NCI-H2196 treated with DMSO at 0.1 percent for 48 hours (cell line): ENCODE data around the gene HLA-C.
"Not testable (repeated sequence)": the region's sequence is repeated elsewhere in the genome, so short reads cannot be mapped to it uniquely, and the experiment has no call there.

ENCODE experiments used
- DNase-seq: peaks from one replicate; lab custom pipeline; 2025; ENCODE audit not compliant: unreplicated experiment; lab: John Stamatoyannopoulos, UW

The HLA-C gene

DNA sequence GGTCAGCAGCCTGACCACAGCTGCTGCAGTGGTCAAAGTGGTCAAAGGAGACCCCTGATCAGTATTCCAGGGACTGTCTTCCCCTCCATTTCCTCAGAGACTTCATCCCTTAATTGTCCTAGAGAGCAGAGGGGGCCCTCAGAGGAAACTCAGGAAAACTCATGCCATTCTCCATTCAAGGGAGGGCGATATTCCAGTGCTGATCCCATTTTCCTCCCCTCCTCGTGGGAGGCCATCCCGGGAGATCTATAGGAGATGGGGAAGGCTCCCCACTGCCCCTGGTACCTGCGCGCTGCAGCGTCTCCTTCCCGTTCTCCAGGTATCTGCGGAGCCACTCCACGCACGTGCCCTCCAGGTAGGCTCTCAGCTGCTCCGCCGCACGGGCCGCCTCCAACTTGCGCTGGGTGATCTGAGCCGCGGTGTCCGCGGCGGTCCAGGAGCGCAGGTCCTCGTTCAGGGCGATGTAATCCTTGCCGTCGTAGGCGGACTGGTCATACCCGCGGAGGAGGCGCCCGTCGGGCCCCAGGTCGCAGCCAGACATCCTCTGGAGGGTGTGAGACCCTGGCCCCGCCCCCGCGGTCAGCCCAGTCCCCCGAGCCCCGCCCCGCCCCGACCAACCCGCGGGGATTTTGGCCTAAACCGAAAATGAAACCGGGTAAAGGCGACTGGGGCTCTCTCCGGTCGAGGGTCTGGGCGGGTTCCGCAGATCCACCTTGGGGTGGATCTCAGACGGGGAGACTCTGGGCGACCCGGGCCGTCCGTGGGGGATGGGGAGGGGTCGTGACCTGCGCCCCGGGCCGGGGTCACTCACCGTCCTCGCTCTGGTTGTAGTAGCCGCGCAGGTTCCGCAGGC is 878 bp downstream of the HLA-C start:
- peak; percentile 41 for DNase-seq

DNA sequence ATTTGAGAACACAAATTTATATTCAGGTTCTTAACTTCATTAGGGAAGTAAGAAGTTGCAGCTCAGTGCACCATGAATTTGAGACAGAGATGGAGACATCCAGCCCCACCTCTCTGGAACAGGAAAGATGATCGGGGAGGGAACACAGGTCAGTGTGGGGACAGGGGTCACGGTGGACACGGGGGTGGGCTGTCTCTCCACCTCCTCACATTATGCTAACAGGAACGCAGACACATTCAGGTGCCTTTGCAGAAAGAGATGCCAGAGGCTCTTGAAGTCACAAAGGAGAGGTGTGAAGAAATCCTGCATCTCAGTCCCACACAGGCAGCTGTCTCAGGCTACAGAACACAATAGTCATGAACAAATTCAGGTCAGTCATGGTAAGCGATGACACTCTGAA is 3.1 kb downstream of the HLA-C start:
- no peak for DNase-seq

DNA sequence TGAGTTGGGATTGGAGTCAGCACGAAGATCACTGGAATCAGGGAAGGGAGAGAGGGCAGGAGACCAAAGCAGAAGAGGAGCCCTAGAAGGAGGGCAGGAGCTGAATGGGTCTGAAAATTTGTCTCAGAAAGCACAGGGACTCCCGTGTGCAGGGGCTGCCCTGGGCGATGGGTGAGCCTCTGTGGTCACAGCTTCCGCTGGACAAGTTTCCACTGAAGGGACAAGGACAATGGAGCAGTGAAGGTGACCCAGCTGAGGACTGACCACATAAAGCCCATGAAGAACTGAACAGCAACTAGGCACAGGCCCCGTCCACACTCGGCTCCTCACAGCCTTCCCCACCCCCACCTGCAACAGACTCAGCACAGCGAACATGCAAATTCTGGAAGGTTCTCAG is 3.5 kb downstream of the HLA-C start:
- no peak for DNase-seq

DNA sequence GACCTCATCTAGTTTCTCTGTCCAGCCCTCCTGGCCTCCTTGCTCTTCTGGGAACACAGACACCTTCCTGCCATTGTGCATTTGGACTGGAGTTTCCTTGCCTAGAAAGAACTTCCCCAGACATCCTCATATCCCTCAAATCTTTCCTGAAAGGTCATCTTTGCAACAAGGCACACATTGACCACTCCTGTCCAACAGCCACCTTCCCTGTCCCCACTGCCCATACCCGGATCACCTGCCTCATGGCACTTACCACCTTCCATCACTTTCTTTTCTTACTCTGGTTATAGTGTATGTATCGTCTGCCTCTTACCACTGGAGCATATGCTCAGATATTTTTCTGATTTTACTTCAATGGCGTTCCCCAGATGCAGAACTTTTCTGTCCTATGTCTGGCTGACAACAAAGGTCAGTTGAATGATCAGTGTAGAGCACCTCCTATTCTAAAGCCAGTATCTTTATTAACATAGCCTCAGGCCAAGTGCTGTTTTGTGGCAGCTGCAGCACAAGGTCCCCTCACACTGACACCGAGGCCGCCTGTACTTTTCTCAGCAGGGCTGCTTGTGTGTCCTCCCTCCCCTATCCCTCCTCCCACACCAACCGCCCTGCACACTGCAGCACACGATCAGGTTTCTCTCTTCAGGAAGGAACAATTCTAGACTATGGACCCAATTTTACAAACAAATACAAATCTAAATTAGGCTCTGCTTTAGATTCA is 4.1 kb downstream of the HLA-C start:
- DNase-seq = no peak

DNA sequence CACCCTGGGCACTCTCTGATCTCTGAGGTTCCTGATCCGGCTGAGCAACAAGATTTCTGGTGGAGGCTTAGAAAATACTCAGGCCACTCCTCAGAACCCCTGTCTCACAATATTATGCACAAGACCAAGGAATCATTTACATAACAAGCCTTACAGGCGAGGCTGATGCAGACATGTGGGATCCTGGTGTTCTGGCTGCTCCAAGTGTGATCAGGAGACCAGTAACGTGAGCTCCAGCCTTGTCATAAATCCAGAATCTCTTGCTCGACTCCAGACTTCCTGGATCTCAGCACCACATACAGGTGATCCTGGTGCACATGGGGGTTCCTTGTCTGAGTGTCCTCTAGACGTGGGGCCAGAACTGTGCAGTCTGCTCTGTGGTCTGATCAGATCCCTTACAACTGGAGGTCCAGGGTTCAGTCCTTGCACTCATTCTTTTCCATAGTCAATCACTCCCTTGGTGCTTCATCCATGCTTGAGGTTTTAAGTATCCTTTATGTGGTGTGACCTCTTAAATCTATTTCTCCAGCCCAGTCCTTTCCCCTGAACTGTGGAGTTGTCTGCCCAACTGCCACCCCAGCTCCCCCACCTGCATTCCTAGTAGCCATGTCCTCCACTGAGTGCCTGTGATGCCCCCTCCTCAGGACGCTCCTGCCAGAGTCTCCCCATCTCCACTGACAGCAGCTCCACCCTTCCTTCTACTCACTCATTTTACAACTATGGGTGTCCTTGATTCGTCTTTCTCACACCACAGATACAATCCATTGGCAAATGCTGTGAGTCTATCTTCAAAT is 5.1 kb downstream of the HLA-C start:
- DNase-seq = no peak

DNA sequence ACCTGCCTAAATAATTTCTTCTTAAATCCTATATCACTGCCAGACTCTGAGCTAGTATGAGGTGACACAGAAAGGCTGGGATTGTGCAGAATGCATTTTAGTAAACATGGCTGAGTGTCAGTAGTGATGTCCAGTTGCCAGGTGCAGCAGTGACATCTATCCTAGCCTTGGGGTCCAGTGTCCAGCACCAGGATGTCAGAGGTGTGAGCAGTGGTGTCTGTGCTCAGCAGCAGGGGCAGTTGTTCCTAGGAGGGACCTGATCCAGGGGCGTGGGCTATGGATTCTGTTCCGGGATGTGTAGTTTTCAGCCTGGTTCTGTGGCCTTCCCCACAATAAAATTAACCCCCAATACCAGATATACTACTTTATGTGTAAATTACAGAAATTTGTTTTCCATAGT is 6.0 kb downstream of the HLA-C start:
- DNase-seq = no peak

DNA sequence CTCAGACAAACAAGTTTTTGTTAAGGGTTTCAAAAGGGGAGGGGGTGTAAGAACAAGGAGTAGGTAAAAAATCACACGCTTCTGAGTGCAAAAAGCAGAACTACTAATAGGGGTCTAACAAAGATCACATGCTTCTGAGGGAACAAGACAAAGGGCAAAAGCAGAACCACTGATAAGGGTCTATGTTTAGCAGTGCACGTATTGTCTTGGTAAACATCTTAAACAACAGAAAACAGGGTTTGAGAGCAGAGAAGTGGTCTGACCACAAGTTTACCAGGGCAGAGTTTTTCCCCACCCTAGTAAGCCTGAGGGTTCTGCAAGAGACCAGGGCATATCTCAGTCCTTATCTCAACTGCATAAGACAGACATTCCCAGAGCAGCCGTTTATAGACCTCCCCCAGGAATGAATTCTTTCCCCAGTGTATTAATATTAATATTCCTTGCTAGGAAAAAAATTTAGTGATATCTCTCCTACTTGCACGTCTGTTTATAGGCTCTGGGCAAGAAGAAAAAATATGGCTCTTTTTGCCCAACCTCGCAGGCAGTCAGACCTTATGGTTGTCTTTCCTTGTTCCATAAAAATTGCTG is 8.5 kb downstream of the HLA-C start:
- not testable (repeated sequence) for DNase-seq

DNA sequence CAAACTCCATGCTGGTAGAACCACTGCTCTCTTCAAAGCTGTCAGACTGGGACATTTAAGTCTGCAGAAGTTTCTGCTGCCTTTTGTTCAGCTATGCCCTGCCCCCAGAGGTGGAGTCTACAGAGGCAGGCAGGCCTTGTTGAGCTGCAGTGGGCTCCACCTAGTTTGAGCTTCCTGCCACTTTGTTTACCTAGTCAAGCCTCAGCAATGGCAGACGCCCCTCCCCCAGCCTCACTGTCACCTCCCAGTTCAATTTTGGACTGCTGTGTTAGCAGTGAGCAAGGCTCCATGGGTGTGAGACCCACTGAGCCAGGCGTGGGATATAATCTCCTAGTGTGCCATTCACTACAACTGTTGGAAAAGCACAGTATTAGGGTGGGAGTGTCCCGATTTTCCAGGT is 11.9 kb downstream of the HLA-C start:
- DNase-seq = not testable (repeated sequence)

DNA sequence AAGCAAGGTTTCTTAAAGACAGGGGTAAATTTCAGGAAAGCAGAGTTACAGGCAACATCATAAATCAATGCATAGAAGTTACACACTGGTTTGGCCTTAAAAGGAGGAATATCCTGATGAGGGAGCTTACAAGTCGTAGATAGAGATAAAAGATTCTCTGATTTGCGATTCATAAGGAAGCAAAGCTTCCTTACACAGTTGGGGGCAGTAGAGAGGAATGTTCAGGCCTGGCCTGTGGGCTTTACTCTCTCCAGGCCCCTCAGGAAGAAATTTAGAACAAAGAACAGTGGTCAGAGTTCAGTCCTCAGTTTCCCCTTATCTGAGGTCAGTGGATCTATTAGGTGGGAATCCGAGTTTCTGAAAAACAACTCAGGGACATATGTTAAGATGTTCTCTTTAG is 19.3 kb downstream of the HLA-C start:
- DNase-seq = no peak

DNA sequence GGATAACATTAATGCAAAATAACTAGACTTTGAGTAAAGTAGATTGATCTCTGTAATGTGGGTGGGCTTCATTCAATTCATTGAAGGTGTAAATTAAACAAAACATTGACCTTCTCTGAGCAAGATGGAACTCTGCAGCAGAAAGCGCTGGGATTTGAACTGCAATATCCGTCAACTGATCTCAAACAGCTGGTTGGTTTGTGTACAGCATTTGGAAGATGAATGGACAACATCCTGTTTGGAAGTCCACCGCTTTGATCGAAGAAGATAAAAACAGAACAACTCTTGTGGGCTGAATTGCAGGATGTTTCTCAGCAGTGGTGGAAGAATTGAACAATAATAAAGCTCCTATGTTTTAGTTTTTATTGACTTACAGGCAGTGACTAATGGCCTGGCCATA is 20.6 kb downstream of the HLA-C start:
- no peak for DNase-seq

DNA sequence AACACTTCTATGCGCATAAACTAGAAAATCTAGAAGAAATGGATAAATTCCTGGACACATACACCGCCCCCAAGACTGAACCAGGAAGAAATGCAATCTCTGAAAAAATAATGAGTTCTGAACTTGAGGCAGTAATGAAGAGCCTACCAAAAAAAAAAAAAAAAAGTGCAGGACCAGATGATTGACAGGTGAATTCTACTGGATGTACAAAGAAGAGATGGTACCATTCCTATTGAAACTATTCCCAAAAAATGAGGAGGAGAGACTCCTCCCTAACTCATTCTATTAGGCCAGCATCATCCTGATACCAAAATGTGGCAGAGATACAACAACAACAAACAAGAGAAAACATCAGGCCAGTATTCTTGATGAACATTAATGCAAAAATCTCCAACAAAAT is 22.7 kb downstream of the HLA-C start:
- no peak for DNase-seq

DNA sequence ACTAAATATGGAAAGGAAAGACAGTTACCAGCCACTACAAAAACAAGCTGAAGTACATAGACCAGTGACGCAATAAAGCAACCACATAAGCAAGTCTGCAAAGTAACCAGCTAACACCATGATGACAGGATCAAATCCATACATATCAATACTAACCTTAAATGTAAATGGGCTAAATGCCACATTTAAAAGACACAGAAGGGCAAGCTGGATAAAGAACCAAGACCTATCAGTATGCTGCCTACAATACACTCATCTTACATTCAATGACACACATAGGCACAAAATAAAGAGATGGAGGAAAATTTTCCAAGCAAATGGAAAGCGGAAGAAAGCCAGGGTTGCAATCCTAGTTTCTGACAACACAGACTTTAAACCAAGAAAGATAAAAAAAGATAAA is 24.1 kb downstream of the HLA-C start:
- DNase-seq = no peak

DNA sequence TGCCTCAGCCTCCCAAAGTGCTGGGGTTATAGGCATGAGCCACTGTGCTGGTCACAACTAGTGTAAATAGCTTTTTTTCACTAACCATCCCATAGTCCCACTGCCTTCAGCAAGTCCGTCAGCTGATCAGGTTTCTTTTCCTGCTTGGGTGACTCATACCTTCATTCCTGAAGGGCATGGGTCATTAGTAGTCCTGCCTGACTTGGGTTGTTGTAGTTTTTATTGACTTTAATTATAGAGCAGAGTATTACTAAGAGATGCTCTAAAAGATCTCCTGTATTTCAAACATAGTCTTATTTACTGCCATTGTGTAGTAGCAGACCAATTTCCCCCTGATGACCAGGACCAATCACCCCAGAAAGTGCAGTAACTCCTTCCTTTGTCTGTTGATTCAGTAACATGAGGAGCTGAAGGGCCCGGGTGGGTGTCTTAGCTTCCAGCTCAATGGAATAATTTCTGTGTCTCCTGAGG is 25.8 kb downstream of the HLA-C start:
- DNase-seq = peak; percentile 52

DNA sequence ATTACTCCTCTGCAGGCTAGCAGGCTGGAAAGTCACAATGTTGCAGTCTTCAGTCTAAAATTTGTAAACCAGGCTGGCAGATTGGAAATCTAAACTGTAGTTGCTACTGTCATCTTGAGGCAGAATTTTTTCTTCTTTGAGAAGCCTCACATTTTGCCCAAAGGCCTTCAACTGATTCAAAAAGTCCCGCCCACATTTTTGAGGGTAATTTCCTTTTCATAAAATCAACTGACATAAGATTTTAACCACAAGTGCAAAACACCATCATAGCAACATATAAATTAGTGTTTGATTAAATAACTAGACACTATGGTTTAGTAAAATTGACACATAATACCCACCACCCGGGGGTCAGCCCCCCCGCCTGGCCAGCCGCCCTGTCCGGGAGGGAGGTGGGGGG is 28.4 kb downstream of the HLA-C start:
- DNase-seq = no peak

DNA sequence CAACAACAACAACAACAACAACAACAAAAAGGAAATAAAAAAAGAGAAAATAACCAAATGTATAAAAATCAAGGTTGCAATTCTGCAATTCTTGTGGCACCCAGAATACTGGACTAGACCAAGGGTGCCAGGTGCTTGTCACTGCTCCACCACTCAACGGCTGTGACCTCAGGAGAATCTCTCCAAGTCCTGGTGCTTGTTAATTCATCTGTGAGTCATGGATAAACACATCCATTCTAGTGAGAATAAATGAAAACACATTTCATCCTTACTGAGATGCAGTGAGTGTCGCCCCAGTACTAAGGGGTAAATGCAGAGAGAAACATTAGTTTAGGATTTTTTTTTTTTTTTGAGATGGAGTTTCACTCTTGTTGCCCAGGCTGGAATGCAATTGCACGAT is 32.0 kb downstream of the HLA-C start:
- no peak for DNase-seq

DNA sequence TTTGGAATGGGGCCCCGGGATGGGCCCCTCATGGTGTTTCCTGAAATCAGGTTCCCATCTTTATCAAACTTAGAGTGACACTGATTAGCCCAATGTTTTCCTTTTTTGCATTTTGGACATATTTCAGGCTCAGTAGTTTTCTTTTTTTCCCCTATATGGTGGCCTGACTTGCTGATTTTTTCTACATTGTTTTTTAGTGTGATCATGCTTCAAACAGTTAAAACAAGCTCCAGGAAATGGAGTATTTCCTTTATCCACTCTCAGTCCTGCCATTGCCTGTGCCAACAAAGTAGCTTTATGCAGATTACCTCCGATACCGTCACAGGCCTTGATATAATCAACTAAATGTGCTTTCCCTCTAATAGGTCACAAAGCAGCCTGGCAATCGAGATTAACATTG is 37.8 kb downstream of the HLA-C start:
- DNase-seq = not testable (repeated sequence)

DNA sequence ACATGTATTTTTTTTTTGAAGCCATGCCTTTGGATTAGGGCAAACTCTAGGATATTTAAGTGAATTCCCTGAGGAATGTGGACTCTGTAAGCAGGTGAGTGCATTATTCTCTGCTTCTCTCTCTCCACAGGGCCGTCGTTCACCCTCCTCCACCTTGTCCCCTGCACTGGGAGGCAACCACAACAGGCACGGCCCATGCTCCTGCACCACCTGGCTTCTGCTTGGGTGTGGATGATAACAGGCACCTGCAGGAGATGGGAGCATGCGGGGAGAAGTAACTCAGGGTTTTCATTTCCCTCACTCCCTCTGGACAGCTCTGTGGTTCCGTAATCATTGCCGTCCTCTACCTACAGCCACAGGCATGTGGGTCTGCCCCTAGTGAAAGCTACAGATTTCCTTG is 43.4 kb downstream of the HLA-C start:
- DNase-seq = no peak

DNA sequence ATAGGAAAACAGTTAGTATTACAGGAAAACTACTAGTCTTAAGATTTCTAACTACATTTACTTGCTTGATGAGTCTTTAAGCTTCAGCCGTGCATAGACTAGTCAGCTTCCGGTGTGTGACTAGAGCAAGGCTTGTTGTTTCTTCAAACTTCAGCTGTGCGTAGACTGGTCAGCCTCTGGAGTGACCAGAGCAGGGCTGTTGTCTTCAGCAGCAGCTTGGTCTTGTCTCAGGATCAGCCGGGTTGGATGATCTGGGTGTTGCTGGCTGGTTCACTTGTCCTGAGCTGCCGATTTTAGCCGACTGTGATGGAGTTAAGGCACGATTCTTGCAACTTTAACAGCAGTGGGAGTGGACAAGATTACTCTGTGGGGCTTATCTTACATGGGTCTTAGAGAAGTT is 44.7 kb downstream of the HLA-C start:
- no peak for DNase-seq

DNA sequence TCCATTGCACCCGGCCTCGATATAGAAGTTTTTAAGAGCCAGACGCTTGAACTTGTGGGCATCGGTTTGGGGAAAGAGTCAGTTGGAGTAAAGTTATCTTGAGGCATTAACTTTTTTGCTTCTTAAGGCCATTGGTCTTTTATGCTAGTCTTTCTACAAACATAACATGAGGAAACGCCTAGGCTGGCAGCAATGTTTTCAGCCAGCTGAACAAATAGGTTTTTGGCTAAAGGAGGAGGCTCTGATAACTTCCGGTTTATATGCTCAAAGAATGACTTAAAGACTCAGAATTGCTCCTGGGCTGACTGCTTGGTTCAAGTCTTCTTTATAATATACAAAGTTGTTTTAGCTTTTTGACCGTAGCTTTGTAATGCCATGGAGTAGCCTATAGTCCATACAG is 46.2 kb downstream of the HLA-C start:
- no peak for DNase-seq

DNA sequence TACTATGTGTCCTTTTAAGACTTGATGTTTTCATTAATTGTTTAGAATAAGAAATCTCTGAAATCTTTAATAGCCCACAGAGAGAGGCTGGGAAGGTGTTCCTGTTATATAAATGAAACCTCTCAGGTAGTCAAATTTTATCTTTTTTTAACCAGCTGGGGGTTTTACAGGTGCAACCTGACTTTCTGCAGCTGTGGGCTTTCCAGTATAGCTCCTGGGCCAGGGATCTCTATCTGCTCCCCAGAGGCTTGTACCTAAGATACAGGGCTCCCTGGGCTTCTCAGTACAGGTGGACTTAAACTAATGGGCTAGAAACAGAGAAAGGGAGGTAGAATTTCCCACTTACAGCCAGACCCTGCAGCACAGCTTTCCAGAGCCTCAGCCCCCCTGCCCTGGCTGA is 49.4 kb downstream of the HLA-C start:
- no peak for DNase-seq
